Duodenal mucosa (tissue), 2 donors: ENCODE data around the gene PHACTR1.

Experiments used
- H3K27ac ChIP-seq: one replicate; pipeline ENCODE4 v1.7.0; 2013; ENCODE audit warnings: low read depth, low read length
- H3K27me3 ChIP-seq, 2 donors: one replicate each; pipeline ENCODE4 v1.7.0; 2013; ENCODE audit warnings: low read length in 2 of 2, control low read depth in 1 of 2; ENCODE audit not compliant: insufficient read depth in 2 of 2, control insufficient read depth in 1 of 2
- H3K36me3 ChIP-seq, 2 donors: one replicate each; pipeline ENCODE4 v1.7.0; 2013; ENCODE audit warnings: low read length in 2 of 2, control low read depth in 1 of 2; ENCODE audit not compliant: insufficient read depth in 2 of 2, control insufficient read depth in 1 of 2
- H3K4me1 ChIP-seq, 2 donors: one replicate each; pipeline ENCODE4 v1.7.0; 2013; ENCODE audit warnings: low read length in 2 of 2, control low read depth in 1 of 2; ENCODE audit not compliant: insufficient read depth in 2 of 2, control insufficient read depth in 1 of 2
- H3K4me3 ChIP-seq, 2 donors: one replicate each; pipeline ENCODE4 v1.7.0; 2013; ENCODE audit warnings: low read length in 2 of 2, low read depth in 1 of 2
- H3K9ac ChIP-seq, 2 donors: one replicate each; pipeline ENCODE4 v1.7.0; 2013; ENCODE audit warnings: low read length in 2 of 2, low read depth in 1 of 2
- H3K9me3 ChIP-seq, 2 donors: one replicate each; pipeline ENCODE4 v1.7.0; 2013; ENCODE audit warnings: low read length in 2 of 2, control low read depth in 1 of 2; ENCODE audit not compliant: control insufficient read depth in 1 of 2

PHACTR1 gene

DNA sequence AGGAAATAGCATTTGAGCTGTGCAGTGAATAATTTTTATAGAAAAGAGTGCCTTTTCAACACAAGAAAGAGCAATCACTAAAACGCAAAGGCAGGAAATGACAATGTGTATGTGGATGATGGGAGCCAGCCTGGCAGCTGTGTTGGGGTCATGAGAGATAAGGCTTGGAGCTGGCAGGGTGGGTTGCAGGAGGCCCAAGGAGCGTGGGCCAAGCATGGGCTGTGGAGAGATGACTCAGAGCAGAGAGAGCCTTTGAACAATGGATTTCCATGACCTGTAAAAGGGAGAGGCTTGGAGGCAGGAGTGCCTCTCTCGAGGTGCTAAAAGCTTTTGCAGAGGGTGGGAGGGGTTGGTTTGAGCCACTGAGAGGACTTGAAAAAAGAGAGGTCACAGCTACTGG is 618.4 kb downstream of the PHACTR1 start:
- Histone ChIP-seq H3K27me3 (no peaks in the 10 kb centered on the region), H3K9ac (no peak overlapping the region), H3K9me3 (no peaks in the 10 kb centered on the region), H3K27ac (no peak overlapping the region), H3K4me3 (no peak overlapping the region), H3K36me3 (no peaks in the 10 kb centered on the region), H3K4me1 (no peaks in the 10 kb centered on the region)

DNA sequence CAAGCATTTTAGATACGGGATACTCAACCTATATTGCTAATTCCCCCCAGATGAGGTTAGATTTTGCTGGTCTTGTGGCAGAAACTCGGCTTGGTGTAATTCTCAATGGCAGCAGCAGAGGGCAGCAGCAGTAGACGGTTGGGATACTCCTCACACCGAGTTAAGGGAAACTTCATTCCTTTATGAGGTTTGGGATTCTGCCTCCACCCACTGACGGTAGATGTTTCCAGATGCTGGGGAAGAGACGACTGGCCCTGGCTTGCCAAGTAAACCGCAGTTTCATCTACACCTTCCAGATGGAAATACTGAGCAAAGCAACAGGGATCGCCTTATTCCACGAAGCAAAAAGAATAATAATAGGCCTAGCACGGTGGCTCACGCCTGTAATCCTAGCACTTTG is 620.0 kb downstream of the PHACTR1 start:
- no peak overlapping the region for H3K9ac ChIP-seq
- H3K36me3 ChIP-seq, result no peaks in the 10 kb centered on the region
- no peak overlapping the region for H3K4me3 ChIP-seq
- H3K9me3 ChIP-seq, result no peaks in the 10 kb centered on the region
- H3K27me3 ChIP-seq, result no peaks in the 10 kb centered on the region
- H3K27ac ChIP-seq, result no peak overlapping the region
- no peaks in the 10 kb centered on the region for H3K4me1 ChIP-seq

DNA sequence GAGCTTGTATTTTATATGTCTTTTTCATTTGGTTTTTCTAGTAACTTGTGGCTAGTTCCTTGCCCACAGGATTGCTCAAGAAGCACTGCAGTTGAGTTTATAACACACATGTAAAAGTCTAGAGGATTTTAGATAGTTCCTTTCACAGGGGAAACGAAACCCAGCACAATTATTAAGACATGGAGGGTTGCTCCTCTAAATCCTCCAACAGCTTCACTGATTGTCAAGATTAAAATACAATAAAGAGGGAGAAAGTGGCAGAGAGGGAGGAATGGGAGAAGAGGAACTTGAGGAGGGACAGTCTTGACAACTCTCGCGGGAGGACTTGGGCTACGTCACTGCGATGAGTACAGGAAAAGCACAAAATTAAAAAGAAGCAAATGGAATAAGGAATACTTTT is 621.5 kb downstream of the PHACTR1 start:
- Histone ChIP-seq H3K9ac (no peak overlapping the region), H3K4me1 (no peaks in the 10 kb centered on the region), H3K4me3 (no peak overlapping the region), H3K27me3 (no peaks in the 10 kb centered on the region), H3K27ac (no peak overlapping the region), H3K36me3 (no peaks in the 10 kb centered on the region), H3K9me3 (no peaks in the 10 kb centered on the region)
